Loucy (cell line): ENCODE measurements around the gene RAB7A.

Experiments used
- EZH2phosphoT487 ChIP-seq: fragments of 200-600 bp; IDR thresholded peaks from 2 replicates; pipeline ENCODE4 v1.6.1; 2018; ENCODE audit warnings: antibody characterized with exemption, mild to moderate bottlenecking, moderate library complexity, borderline replicate concordance
- TF ChIP-seq, protein P1 (sequence below): fragments of 200-600 bp; sonication (generic); conservative IDR thresholded peaks from 2 replicates; pipeline ENCODE4 v1.5.1; 2014; ENCODE audit warnings: mild to moderate bottlenecking, antibody characterized with exemption, low read length

GRCh38 chr3:128824132-128824850 is 98.3 kb downstream of the RAB7A start:
- TF ChIP-seq, protein P1, sequence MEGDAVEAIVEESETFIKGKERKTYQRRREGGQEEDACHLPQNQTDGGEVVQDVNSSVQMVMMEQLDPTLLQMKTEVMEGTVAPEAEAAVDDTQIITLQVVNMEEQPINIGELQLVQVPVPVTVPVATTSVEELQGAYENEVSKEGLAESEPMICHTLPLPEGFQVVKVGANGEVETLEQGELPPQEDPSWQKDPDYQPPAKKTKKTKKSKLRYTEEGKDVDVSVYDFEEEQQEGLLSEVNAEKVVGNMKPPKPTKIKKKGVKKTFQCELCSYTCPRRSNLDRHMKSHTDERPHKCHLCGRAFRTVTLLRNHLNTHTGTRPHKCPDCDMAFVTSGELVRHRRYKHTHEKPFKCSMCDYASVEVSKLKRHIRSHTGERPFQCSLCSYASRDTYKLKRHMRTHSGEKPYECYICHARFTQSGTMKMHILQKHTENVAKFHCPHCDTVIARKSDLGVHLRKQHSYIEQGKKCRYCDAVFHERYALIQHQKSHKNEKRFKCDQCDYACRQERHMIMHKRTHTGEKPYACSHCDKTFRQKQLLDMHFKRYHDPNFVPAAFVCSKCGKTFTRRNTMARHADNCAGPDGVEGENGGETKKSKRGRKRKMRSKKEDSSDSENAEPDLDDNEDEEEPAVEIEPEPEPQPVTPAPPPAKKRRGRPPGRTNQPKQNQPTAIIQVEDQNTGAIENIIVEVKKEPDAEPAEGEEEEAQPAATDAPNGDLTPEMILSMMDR, result no peak
- TF ChIP-seq EZH2phosphoT487, result no peak
